SK-N-SH treated with all-trans-retinoic acid at 6 μM for 48 hours (cell line): ENCODE results near the gene TANGO2.

Experiments
- ATAC-seq: fragments of 200-7000 bp; cut with Tn5 transposase; 3 replicates; pipeline ENCODE4 v1.9.1; 2020; ENCODE audit warnings: mild to moderate bottlenecking, moderate library complexity
- ARNTL ChIP-seq: fragments of 450-650 bp; formaldehyde crosslinking; IDR thresholded peaks from 2 replicates; pipeline ENCODE4 v1.5.0; 2020; ENCODE audit warnings: low read depth, mild to moderate bottlenecking, moderate library complexity, borderline replicate concordance
- BACH2 ChIP-seq: fragments of 250-450 bp; sonication (Bioruptor Pico); IDR thresholded peaks from 2 replicates; pipeline ENCODE4 v1.9.0; 2021; ENCODE audit warnings: mild to moderate bottlenecking, borderline replicate concordance
- CSDC2 ChIP-seq: fragments of 250-450 bp; sonication (Bioruptor Pico); IDR thresholded peaks from 2 replicates; pipeline ENCODE4 v1.5.0; 2020; ENCODE audit warnings: mild to moderate bottlenecking, moderate library complexity
- ESRRG ChIP-seq: fragments of 250-450 bp; sonication (Bioruptor Pico); IDR thresholded peaks from 2 replicates; pipeline ENCODE4 v1.6.1; 2021; ENCODE audit warnings: mild to moderate bottlenecking
- GLIS3 ChIP-seq: fragments of 250-450 bp; sonication (Bioruptor Pico); IDR thresholded peaks from 2 replicates; pipeline ENCODE4 v1.5.0; 2020; ENCODE audit warnings: mild to moderate bottlenecking, moderate library complexity
- ISL1 ChIP-seq: fragments of 250-450 bp; sonication (Bioruptor Pico); IDR thresholded peaks from 2 replicates; pipeline ENCODE4 v2.1.2; 2022; ENCODE audit warnings: mild to moderate bottlenecking, moderate library complexity
- OSR1 ChIP-seq: fragments of 250-450 bp; sonication (Bioruptor Pico); IDR thresholded peaks from 2 replicates; pipeline ENCODE4 v1.8.0; 2022; ENCODE audit warnings: moderate library complexity, mild to moderate bottlenecking, inconsistent platforms
- PPARA ChIP-seq: fragments of 250-450 bp; sonication (Bioruptor Pico); IDR thresholded peaks from 2 replicates; pipeline ENCODE4 v1.5.0; 2020; ENCODE audit warnings: mild to moderate bottlenecking, borderline replicate concordance
- RARB ChIP-seq: fragments of 250-450 bp; sonication (Bioruptor Pico); IDR thresholded peaks from 2 replicates; pipeline ENCODE4 v1.8.0; 2021; ENCODE audit warnings: mild to moderate bottlenecking, moderate library complexity
- SNAI2 ChIP-seq: fragments of 250-450 bp; sonication (Bioruptor Pico); IDR thresholded peaks from 2 replicates; pipeline ENCODE4 v1.5.0; 2020; ENCODE audit warnings: mild to moderate bottlenecking, moderate library complexity
- TCF4 ChIP-seq: fragments of 250-450 bp; sonication (Bioruptor Pico); IDR thresholded peaks from 2 replicates; pipeline ENCODE4 v1.8.0; 2021; ENCODE audit warnings: mild to moderate bottlenecking, moderate library complexity, borderline replicate concordance
- TOX ChIP-seq: fragments of 250-450 bp; sonication (Bioruptor Pico); IDR thresholded peaks from 2 replicates; pipeline ENCODE4 v1.8.0; 2021; ENCODE audit warnings: mild to moderate bottlenecking, moderate library complexity, borderline replicate concordance
- ZC3H10 ChIP-seq: fragments of 250-450 bp; sonication (Bioruptor Pico); IDR thresholded peaks from 2 replicates; pipeline ENCODE4 v1.5.1; 2021; ENCODE audit warnings: mild to moderate bottlenecking, moderate library complexity
- ZFP3 ChIP-seq: fragments of 250-450 bp; sonication (Bioruptor Pico); IDR thresholded peaks from 2 replicates; pipeline ENCODE4 v1.5.0; 2020; ENCODE audit warnings: mild to moderate bottlenecking, moderate library complexity
- ZFP30 ChIP-seq: fragments of 450-650 bp; formaldehyde crosslinking; IDR thresholded peaks from 2 replicates; pipeline ENCODE4 v1.5.0; 2022; ENCODE audit warnings: mild to moderate bottlenecking, moderate library complexity
- ZNF565 ChIP-seq: fragments of 450-650 bp; formaldehyde crosslinking; conservative IDR thresholded peaks from 2 replicates; pipeline ENCODE4 v1.5.0; 2020; ENCODE audit warnings: low read depth, mild to moderate bottlenecking, moderate library complexity
- ZNF70 ChIP-seq: fragments of 450-650 bp; formaldehyde crosslinking; IDR thresholded peaks from 2 replicates; pipeline ENCODE4 v1.5.0; 2020; ENCODE audit warnings: mild to moderate bottlenecking, moderate library complexity
- ZNF8 ChIP-seq: fragments of 450-650 bp; formaldehyde crosslinking; IDR thresholded peaks from 2 replicates; pipeline ENCODE4 v1.5.0; 2020; ENCODE audit warnings: mild to moderate bottlenecking, moderate library complexity
- TF ChIP-seq, protein P1 (sequence below): fragments of 250-450 bp; sonication (Bioruptor Pico); IDR thresholded peaks from 2 replicates; pipeline ENCODE4 v1.8.0; 2021; ENCODE audit warnings: low read depth, mild to moderate bottlenecking, moderate library complexity, borderline replicate concordance
- TF ChIP-seq, protein P2 (sequence below): fragments of 250-450 bp; sonication (Bioruptor Pico); IDR thresholded peaks from 2 replicates; pipeline ENCODE4 v1.5.1; 2021; ENCODE audit warnings: mild to moderate bottlenecking, moderate library complexity
- TF ChIP-seq, protein P3 (sequence below): fragments of 250-450 bp; sonication (Bioruptor Pico); IDR thresholded peaks from 2 replicates; pipeline ENCODE4 v1.5.1; 2020; ENCODE audit warnings: low read depth, mild to moderate bottlenecking, moderate library complexity
- TF ChIP-seq, protein P4 (sequence below): fragments of 250-450 bp; sonication (Bioruptor Pico); IDR thresholded peaks from 2 replicates; pipeline ENCODE4 v1.8.0; 2020; ENCODE audit warnings: mild to moderate bottlenecking, moderate library complexity, borderline replicate concordance

The TANGO2 gene

DNA sequence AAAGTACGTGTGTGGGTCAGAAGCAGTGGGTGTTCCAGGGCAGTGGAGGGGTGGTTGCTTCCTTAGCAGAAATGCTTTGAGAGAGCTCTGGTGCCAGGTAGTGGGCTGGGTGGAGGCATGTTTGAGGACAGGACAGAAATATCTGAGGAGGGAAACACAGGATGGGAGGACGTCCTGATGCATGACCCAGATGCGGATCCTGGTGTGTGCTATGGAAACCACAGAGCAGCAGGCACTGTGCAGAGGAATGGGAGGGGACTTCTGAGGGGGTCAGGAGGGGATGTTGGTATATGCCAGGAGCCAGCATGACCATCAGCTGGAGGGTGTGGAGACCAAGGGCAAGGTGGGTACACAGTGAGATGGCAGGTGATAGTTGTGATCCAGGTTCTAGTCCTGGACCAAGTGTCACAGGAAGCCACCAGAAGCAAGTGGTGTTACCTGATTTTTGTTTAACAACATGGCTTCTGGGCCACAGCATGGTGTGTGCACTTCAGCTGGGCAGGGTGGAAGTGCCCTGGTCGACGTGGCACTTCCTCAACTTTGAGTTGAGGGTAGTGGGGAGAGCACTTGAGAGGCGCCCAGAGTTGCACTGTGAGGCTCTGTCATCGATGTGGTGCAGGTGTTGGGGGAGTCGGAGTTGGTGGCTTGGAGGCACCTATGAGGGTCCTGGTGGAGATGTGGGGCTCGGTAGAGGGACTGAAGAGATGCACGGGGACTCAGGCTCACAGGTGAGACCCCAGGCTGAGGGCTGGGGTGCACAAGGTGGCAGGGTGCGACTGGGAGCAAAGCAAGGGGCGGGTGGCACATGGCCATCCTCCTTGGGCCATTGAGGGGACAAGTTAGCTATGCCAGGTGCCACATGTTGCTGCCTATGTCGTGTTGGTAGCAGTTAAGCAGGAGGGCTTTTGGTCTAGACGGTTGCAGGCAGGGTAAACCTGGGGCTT, 66.7 kb downstream of the TANGO2 start:
- no peak for ATAC-seq
- TF ChIP-seq, protein P1, sequence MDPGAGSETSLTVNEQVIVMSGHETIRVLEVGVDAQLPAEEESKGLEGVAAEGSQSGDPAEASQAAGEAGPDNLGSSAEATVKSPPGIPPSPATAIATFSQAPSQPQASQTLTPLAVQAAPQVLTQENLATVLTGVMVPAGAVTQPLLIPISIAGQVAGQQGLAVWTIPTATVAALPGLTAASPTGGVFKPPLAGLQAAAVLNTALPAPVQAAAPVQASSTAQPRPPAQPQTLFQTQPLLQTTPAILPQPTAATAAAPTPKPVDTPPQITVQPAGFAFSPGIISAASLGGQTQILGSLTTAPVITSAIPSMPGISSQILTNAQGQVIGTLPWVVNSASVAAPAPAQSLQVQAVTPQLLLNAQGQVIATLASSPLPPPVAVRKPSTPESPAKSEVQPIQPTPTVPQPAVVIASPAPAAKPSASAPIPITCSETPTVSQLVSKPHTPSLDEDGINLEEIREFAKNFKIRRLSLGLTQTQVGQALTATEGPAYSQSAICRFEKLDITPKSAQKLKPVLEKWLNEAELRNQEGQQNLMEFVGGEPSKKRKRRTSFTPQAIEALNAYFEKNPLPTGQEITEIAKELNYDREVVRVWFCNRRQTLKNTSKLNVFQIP = no peak
- TF ChIP-seq OSR1 (no peak), ARNTL (CRISPR knock-in tag) (no peak), ZFP3 (CRISPR knock-in tag) (no peak)

DNA sequence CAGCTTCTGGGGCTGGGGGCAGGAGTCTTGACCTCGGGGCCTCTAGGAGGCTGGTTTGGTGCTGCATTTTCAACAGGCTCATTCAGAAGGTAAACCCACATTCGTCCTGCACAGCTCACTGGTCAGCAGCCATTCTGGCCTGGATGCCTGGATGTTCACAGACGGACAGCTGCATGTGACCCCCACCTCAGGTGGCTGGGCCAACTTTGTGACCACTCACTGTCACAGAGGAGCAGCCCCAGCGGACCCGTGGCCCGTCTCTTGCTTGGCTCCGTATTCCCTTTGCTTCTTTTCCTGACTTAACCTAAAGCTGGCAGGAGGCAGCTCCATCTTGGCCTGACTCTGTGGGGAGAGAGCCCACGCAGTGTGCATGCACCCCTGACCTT, 67.3 kb downstream of the TANGO2 start:
- no peak for ATAC-seq
- no peak for TF ChIP-seq ZFP30 (CRISPR knock-in tag)
- TF ChIP-seq, protein P2, sequence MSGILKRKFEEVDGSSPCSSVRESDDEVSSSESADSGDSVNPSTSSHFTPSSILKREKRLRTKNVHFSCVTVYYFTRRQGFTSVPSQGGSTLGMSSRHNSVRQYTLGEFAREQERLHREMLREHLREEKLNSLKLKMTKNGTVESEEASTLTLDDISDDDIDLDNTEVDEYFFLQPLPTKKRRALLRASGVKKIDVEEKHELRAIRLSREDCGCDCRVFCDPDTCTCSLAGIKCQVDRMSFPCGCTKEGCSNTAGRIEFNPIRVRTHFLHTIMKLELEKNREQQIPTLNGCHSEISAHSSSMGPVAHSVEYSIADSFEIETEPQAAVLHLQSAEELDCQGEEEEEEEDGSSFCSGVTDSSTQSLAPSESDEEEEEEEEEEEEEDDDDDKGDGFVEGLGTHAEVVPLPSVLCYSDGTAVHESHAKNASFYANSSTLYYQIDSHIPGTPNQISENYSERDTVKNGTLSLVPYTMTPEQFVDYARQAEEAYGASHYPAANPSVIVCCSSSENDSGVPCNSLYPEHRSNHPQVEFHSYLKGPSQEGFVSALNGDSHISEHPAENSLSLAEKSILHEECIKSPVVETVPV (CRISPR knock-in tag) = no peak
- no peak for TF ChIP-seq ZC3H10 (CRISPR knock-in tag)
- no peak for TF ChIP-seq ESRRG (CRISPR knock-in tag)
- TF ChIP-seq RARB (CRISPR knock-in tag) = no peak
- TF ChIP-seq PPARA = no peak
- no peak for TF ChIP-seq ZNF565 (CRISPR knock-in tag)
- TF ChIP-seq SNAI2 (CRISPR knock-in tag) = no peak
- no peak for TF ChIP-seq OSR1

DNA sequence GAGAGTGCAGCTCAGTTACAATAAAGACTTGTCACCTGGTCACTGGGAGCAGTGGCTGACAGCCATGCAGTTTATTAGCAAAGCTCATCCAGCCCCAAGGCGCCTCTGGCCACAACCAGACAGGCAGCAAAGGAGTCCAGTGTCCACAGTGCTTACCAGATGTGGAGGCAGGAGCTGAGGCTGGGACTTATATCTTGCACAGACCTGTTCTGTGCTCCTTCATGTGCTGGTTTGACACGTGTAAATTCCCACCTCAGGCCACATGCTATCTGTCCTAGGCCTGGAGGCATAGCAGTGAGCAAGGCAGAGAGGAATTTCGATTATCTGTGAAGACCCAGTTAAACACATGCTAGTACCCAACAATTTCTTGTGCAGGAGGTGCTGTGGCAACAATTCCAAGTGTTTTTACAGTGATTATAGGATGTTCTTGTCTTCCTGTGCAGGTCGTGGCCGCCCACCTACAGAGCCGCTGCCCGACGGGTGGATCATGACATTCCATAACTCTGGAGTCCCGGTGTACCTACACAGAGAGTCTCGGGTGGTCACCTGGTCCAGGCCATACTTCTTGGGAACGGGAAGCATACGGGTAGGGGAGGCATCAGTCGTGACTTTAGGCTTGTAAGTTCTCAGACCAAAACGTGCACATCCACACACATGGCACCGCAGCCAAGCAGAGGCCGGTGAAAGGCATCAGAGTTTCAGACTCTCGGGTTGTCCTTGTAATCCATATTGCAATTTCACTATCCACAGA, 68.5 kb downstream of the TANGO2 start:
- TF ChIP-seq ZFP3 (CRISPR knock-in tag) (no peak), SNAI2 (CRISPR knock-in tag) (no peak), ZNF8 (CRISPR knock-in tag) (no peak), RARB (CRISPR knock-in tag) (no peak), ESRRG (CRISPR knock-in tag) (no peak), ISL1 (CRISPR knock-in tag) (no peak), TCF4 (CRISPR knock-in tag) (no peak), CSDC2 (CRISPR knock-in tag) (no peak), ZNF70 (no peak), ARNTL (CRISPR knock-in tag) (no peak), TOX (CRISPR knock-in tag) (no peak), GLIS3 (CRISPR knock-in tag) (no peak)
- TF ChIP-seq, protein P3, sequence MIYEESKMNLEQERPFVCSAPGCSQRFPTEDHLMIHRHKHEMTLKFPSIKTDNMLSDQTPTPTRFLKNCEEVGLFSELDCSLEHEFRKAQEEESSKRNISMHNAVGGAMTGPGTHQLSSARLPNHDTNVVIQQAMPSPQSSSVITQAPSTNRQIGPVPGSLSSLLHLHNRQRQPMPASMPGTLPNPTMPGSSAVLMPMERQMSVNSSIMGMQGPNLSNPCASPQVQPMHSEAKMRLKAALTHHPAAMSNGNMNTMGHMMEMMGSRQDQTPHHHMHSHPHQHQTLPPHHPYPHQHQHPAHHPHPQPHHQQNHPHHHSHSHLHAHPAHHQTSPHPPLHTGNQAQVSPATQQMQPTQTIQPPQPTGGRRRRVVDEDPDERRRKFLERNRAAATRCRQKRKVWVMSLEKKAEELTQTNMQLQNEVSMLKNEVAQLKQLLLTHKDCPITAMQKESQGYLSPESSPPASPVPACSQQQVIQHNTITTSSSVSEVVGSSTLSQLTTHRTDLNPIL (CRISPR knock-in tag) = no peak
- ATAC-seq = no peak

DNA sequence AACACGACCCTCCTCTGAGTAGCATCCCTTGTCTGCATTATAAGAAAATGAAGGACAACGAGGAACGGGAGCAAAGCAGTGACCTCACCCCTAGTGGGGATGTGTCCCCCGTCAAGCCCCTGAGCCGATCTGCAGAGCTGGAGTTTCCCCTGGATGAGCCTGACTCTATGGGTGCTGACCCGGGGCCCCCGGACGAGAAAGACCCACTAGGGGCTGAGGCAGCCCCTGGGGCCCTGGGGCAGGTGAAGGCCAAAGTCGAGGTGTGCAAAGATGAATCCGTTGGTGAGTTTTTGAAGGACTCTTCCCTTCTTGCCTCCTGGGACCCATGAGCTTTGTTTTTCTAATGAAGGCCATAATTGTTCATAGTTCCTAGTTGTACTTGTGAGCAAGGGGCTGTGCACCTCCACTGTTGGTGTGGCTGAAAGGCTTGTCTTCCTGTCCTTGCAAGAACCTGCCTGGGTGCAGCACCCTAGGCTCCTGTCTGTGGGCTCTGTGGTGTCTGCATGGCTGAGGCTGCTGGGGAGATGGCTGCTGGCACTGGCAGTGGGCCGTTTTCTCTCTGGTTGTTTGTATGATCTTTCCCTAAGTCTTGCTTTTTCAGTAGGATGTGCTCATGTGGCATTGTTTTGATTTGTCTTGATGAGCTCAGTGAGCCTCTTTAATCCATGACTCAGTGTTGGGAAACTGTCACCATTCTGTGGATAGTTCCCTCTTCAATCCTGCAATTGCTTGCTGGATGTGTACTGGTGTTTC, 69.2 kb downstream of the TANGO2 start:
- ATAC-seq = no peak
- TF ChIP-seq, protein P4, sequence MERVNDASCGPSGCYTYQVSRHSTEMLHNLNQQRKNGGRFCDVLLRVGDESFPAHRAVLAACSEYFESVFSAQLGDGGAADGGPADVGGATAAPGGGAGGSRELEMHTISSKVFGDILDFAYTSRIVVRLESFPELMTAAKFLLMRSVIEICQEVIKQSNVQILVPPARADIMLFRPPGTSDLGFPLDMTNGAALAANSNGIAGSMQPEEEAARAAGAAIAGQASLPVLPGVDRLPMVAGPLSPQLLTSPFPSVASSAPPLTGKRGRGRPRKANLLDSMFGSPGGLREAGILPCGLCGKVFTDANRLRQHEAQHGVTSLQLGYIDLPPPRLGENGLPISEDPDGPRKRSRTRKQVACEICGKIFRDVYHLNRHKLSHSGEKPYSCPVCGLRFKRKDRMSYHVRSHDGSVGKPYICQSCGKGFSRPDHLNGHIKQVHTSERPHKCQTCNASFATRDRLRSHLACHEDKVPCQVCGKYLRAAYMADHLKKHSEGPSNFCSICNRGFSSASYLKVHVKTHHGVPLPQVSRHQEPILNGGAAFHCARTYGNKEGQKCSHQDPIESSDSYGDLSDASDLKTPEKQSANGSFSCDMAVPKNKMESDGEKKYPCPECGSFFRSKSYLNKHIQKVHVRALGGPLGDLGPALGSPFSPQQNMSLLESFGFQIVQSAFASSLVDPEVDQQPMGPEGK (CRISPR knock-in tag) = no peak
- TF ChIP-seq TCF4 (CRISPR knock-in tag) (no peak), PPARA (no peak), ZC3H10 (CRISPR knock-in tag) (no peak), GLIS3 (CRISPR knock-in tag) (no peak), BACH2 (CRISPR knock-in tag) (no peak), RARB (CRISPR knock-in tag) (no peak), TOX (CRISPR knock-in tag) (no peak), ZFP3 (CRISPR knock-in tag) (no peak), ZNF8 (CRISPR knock-in tag) (no peak), ZNF565 (CRISPR knock-in tag) (no peak), CSDC2 (CRISPR knock-in tag) (no peak), OSR1 (no peak)
- TF ChIP-seq, protein P2 (CRISPR knock-in tag) = no peak
